CD8-positive, alpha-beta memory T cell (primary cell): ENCODE data around the gene PPP6R2. TPM values are rescaled to one million over a fixed set of nuclear protein-coding genes. Genes with fewer than 3 reads are reported as not detected.

ENCODE experiments used
- CTCF ChIA-PET: fragments of 350-600 bp; sonication (Branson Sonifier 250); formaldehyde crosslinking; loops from one replicate; lab custom pipeline; 2021; ENCODE audit warnings: antibody characterized with exemption; lab: Charles Lee
- POLR2A ChIA-PET: fragments of 350-600 bp; sonication (Branson Sonifier 250); formaldehyde crosslinking; loops from one replicate; lab custom pipeline; 2021; ENCODE audit warnings: antibody characterized with exemption; lab: Charles Lee
- DNase-seq, 5 donors: peaks; one replicate each; pipeline versions ENCODE4 v3.0.0 to v3.0.0-alpha.2; 2020 to 2022; ENCODE audit warnings: mixed read lengths in 1 of 5
- H3K27ac ChIP-seq: one replicate; pipeline ENCODE4 v1.7.0; 2013; ENCODE audit warnings: low read depth, mild to moderate bottlenecking, low read length, moderate library complexity
- H3K27me3 ChIP-seq: 2 replicates; pipeline ENCODE4 v1.7.0; 2013; ENCODE audit warnings: low read length, mild to moderate bottlenecking; ENCODE audit not compliant: insufficient read depth, poor library complexity, severe bottlenecking
- H3K36me3 ChIP-seq: 2 replicates; pipeline ENCODE4 v1.7.0; 2013; ENCODE audit warnings: mild to moderate bottlenecking, low read length, moderate library complexity; ENCODE audit not compliant: insufficient read depth
- H3K4me1 ChIP-seq: 2 replicates; pipeline ENCODE4 v1.7.0; 2013; ENCODE audit warnings: mild to moderate bottlenecking, low read length, moderate library complexity; ENCODE audit not compliant: insufficient read depth
- H3K4me3 ChIP-seq: 2 replicates; pipeline ENCODE4 v1.7.0; 2013; ENCODE audit warnings: mild to moderate bottlenecking, low read length
- H3K9me3 ChIP-seq: 2 replicates; pipeline ENCODE4 v1.7.0; 2013; ENCODE audit warnings: mild to moderate bottlenecking, low read length
- H3K27ac Mint-ChIP-seq, 8 donors: one replicate each; pipeline ENCODE4 v1.8.0; 2020 to 2021; ENCODE audit warnings: mixed read lengths in 8 of 8, mild to moderate bottlenecking in 6 of 8, inconsistent platforms in 3 of 8, moderate library complexity in 3 of 8
- H3K27me3 Mint-ChIP-seq, 2 donors: one replicate each; pipeline ENCODE4 v1.8.0; 2020 to 2021; ENCODE audit warnings: mixed read lengths in 2 of 2, mild to moderate bottlenecking in 1 of 2, moderate library complexity in 1 of 2
- H3K36me3 Mint-ChIP-seq, 3 donors: one replicate each; pipeline ENCODE4 v1.8.0; 2020 to 2021; ENCODE audit warnings: mixed read lengths in 3 of 3, inconsistent platforms in 1 of 3, mild to moderate bottlenecking in 1 of 3
- H3K4me1 Mint-ChIP-seq, 3 donors: one replicate each; pipeline ENCODE4 v1.8.0; 2020 to 2021; ENCODE audit warnings: mixed read lengths in 3 of 3, inconsistent platforms in 1 of 3, mild to moderate bottlenecking in 1 of 3
- H3K4me3 Mint-ChIP-seq, 7 donors: one replicate each; pipeline ENCODE4 v1.8.0; 2020 to 2021; ENCODE audit warnings: mixed read lengths in 7 of 7, mild to moderate bottlenecking in 6 of 7, moderate library complexity in 4 of 7, inconsistent platforms in 2 of 7
- H3K9me3 Mint-ChIP-seq, 5 donors: one replicate each; pipeline ENCODE4 v1.8.0; 2020 to 2022; ENCODE audit warnings: mixed read lengths in 5 of 5, mild to moderate bottlenecking in 3 of 5, moderate library complexity in 2 of 5, inconsistent platforms in 1 of 5
- polyA plus RNA-seq: library from polyadenylated mRNA; unstranded; fragments of 300-500 nt; fragmentation: Illumina TruSeq; gene quantifications from one replicate; pipeline ENCODE4 v1.2.3, GENCODE V29; 2021
- total RNA-seq, 2 experiments: library from RNA; stranded (reverse); gene quantifications; one replicate each; pipeline ENCODE4 v1.2.3, GENCODE V29; 2021

The PPP6R2 gene
- total and polyA plus RNA-seq, 3 experiments from 2014 or later, result 34.2 to 55.9 (median 49.7) TPM

DNA sequence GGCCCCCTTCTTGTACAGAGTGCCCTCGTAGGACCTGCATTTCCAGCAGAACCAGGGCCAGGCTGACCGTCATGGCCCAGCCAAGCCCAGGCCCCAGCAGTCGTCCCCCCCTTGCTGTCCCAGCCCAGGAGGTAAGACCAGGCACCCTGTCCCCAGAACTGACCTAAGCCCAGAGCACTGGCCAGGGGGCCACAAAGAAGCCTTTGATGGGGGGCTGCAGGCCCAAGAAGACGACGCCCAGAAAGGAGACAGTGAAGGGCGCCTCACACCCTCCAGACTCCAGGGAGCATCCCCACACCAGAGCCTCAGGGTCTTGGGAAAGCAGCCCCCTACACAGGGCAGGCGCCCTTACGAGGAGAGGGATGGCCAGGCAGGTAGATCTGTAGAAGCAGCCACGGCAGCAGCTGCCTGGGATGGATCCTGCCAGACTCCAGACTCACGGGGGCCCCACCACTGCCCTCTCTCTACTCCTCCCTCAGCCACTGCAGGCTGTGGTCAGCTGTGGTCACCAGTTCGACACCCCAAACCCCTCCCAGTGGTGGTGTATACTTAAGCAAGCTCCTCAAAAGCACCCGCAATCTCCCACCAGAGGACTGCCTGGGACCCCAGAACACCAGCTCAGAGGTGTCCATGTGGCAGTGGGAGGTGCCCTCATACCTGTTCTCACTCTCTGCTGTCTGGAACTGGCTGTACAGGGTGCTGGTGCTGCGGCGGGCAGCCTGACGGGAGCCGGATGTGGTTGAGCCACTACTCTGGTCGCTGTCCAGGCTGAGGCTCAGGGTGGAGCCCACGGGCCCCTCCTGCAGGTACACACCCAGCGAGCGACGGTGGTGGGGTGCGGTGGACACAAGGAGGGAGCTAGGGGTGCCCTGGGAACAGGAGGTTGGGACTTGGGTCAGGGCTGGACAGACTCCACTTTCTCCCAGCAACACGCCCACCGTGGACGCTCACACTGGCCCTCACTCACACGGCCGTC lies 104.7 kb downstream of the PPP6R2 start:
- Histone ChIP-seq H3K4me3 (no peak overlapping the region), H3K9me3 (no peaks in the 10 kb centered on the region), H3K27ac (no peak overlapping the region), H3K27me3 (no peaks in the 10 kb centered on the region), H3K36me3 (peaks cover 15% of the 10 kb centered on the region), H3K4me1 (peaks cover 19% of the 10 kb centered on the region)
- no peak for DNase-seq
- Mint-ChIP-seq H3K27me3 (no peaks in the 10 kb centered on the region), H3K4me3 (peak overlapping the region in 1 of 7 donors; percentile 13), H3K9me3 (no peaks in the 10 kb centered on the region), H3K4me1 (peaks cover 31 to 43% (median 35%) of the 10 kb centered on the region in 3 donors), H3K27ac (peak overlapping the region in 7 of 8 donors; percentile 29 to 91 (median 64)), H3K36me3 (peaks cover 0 to 70% (median 17%) of the 10 kb centered on the region in 3 donors)
- CTCF ChIA-PET, result no interaction called here
- POLR2A ChIA-PET, result no interaction called here

GRCh38 chr22:50452649-50453048 lies 109.5 kb downstream of the PPP6R2 start:
- POLR2A ChIA-PET, result interaction anchor here (0.6 kb wide), 1 partner anchor 141 kb away, joined by 5 read pairs; no protein-coding TSS in a partner anchor

DNA sequence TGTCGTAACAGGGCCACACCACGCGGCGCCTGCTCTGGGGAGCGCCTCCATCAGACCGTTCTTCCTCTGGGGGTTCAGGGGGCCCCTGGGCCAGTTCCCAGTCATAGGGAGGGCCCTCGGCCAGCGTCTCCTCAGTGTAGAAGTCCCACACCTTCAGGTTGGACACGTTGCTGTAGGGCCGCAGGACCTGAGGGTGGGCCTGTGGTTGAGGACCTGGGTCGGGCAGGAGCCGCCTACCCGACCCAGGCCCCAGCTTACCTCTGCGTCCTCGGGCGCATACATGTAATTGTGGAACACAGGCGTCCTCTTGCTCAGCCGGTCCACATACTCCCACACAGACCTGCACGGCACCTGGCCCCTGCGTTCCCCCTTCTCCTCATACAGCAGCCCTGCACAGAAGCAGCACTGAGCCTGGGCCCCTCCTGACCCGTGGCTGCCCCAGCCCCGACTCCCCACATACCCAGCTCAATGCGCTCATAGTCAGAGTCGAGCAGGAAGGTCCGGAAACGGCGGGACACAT lies 111.5 kb downstream of the PPP6R2 start:
- Histone ChIP-seq H3K4me3 (no peak overlapping the region), H3K9me3 (no peaks in the 10 kb centered on the region), H3K4me1 (no peaks in the 10 kb centered on the region), H3K36me3 (peaks cover 27% of the 10 kb centered on the region), H3K27ac (no peak overlapping the region), H3K27me3 (no peaks in the 10 kb centered on the region)
- Mint-ChIP-seq H3K36me3 (peaks cover 5 to 77% (median 17%) of the 10 kb centered on the region in 3 donors), H3K4me3 (no peak overlapping the region), H3K4me1 (peaks cover 6 to 15% (median 11%) of the 10 kb centered on the region in 3 donors), H3K9me3 (no peaks in the 10 kb centered on the region), H3K27ac (peak overlapping the region in 4 of 8 donors; percentile 24 to 69 (median 38)), H3K27me3 (no peaks in the 10 kb centered on the region)
- CTCF ChIA-PET, result interaction anchor here (1.7 to 2.3 kb wide), 2 partner anchors 18 to 43 kb away, joined by 6 to 12 read pairs; no protein-coding TSS in a partner anchor
- no peak for DNase-seq
- POLR2A ChIA-PET, result no interaction called here

More at GRCh38 chr22:50452649-50453048, 109.5 kb downstream of the PPP6R2 start:
- Histone ChIP-seq H3K9me3 (no peaks in the 10 kb centered on the region), H3K36me3 (peaks cover 42% of the 10 kb centered on the region), H3K4me3 (no peak overlapping the region), H3K27me3 (no peaks in the 10 kb centered on the region), H3K27ac (no peak overlapping the region), H3K4me1 (no peaks in the 10 kb centered on the region)
- Mint-ChIP-seq H3K4me3 (peak overlapping the region in 1 of 7 donors; percentile 49), H3K27me3 (no peaks in the 10 kb centered on the region), H3K4me1 (peaks cover 12 to 18% (median 16%) of the 10 kb centered on the region in 3 donors), H3K27ac (peak overlapping the region; percentile 31 to 93 (median 58)), H3K9me3 (no peaks in the 10 kb centered on the region), H3K36me3 (peaks cover 0 to 81% (median 20%) of the 10 kb centered on the region in 3 donors)
- no peak for DNase-seq
- CTCF ChIA-PET, result interaction anchor here (0.7 to 2.3 kb wide), 4 partner anchors 45 to 84 kb away, joined by 3 to 12 read pairs (median 4); partner anchors contain the start of gene SCO2

- POLR2A ChIA-PET, result no interaction called here
- CTCF ChIA-PET, result interaction anchor here (1.7 kb wide), 1 partner anchor 17 kb away, joined by 6 read pairs; no protein-coding TSS in a partner anchor
- H3K27me3 Mint-ChIP-seq, result no peaks in the 10 kb centered on the region
These were observed 112.1 kb downstream of the PPP6R2 start for GRCh38 chr22:50455201-50455600.

GRCh38 chr22:50456026-50456425 lies 112.9 kb downstream of the PPP6R2 start:
- no peak overlapping the region for H3K4me3 Mint-ChIP-seq
- CTCF ChIA-PET, result interaction anchor here (1.5 to 2.1 kb wide), 3 partner anchors 14 to 70 kb away, joined by 4 to 8 read pairs (median 6); partner anchors contain the start of gene SCO2
- no peaks in the 10 kb centered on the region for H3K27me3 ChIP-seq
- peaks cover 5 to 79% (median 11%) of the 10 kb centered on the region in 3 donors for H3K36me3 Mint-ChIP-seq
- DNase-seq, result no peak
- no peaks in the 10 kb centered on the region for H3K9me3 Mint-ChIP-seq
- H3K27me3 Mint-ChIP-seq, result no peaks in the 10 kb centered on the region
- H3K4me1 Mint-ChIP-seq, result peaks cover 4 to 12% (median 7%) of the 10 kb centered on the region in 3 donors
- no peaks in the 10 kb centered on the region for H3K4me1 ChIP-seq
- no peaks in the 10 kb centered on the region for H3K9me3 ChIP-seq
- no peak overlapping the region for H3K4me3 ChIP-seq
- POLR2A ChIA-PET, result no interaction called here
- no peak overlapping the region for H3K27ac ChIP-seq
- H3K27ac Mint-ChIP-seq, result peak overlapping the region in 1 of 8 donors; percentile 17
- H3K36me3 ChIP-seq, result peaks cover 38% of the 10 kb centered on the region

More at GRCh38 chr22:50455201-50455600, 112.1 kb downstream of the PPP6R2 start:
- H3K4me3 ChIP-seq, result no peak overlapping the region
- no peaks in the 10 kb centered on the region for H3K9me3 Mint-ChIP-seq
- H3K9me3 ChIP-seq, result no peaks in the 10 kb centered on the region
- peaks cover 4 to 12% (median 7%) of the 10 kb centered on the region in 3 donors for H3K4me1 Mint-ChIP-seq
- no peaks in the 10 kb centered on the region for H3K4me1 ChIP-seq
- peaks cover 5 to 78% (median 16%) of the 10 kb centered on the region in 3 donors for H3K36me3 Mint-ChIP-seq
- peak overlapping the region in 1 of 8 donors; percentile 24 for H3K27ac Mint-ChIP-seq
- peaks cover 33% of the 10 kb centered on the region for H3K36me3 ChIP-seq
- no peak overlapping the region for H3K4me3 Mint-ChIP-seq
- no peak for DNase-seq
- H3K27ac ChIP-seq, result no peak overlapping the region
- no peaks in the 10 kb centered on the region for H3K27me3 ChIP-seq

- Mint-ChIP-seq H3K27me3 (no peaks in the 10 kb centered on the region), H3K36me3 (peaks cover 5 to 80% (median 7%) of the 10 kb centered on the region in 3 donors), H3K27ac (peak overlapping the region in 6 of 8 donors; percentile 29 to 88 (median 64)), H3K4me3 (no peak overlapping the region), H3K4me1 (peaks cover 4 to 7% (median 7%) of the 10 kb centered on the region in 3 donors), H3K9me3 (no peaks in the 10 kb centered on the region)
- no peak for DNase-seq
- H3K27ac ChIP-seq, result no peak overlapping the region
- no peaks in the 10 kb centered on the region for H3K9me3 ChIP-seq
- H3K36me3 ChIP-seq, result peaks cover 40% of the 10 kb centered on the region
- no peaks in the 10 kb centered on the region for H3K27me3 ChIP-seq
- H3K4me3 ChIP-seq, result no peak overlapping the region
- POLR2A ChIA-PET, result no interaction called here
- no peaks in the 10 kb centered on the region for H3K4me1 ChIP-seq
- CTCF ChIA-PET, result interaction anchor here (1.5 to 2.1 kb wide), 3 partner anchors 13 to 69 kb away, joined by 4 to 8 read pairs (median 6); partner anchors contain the start of gene SCO2
These were observed 113.5 kb downstream of the PPP6R2 start for GRCh38 chr22:50456466-50457234.

DNA sequence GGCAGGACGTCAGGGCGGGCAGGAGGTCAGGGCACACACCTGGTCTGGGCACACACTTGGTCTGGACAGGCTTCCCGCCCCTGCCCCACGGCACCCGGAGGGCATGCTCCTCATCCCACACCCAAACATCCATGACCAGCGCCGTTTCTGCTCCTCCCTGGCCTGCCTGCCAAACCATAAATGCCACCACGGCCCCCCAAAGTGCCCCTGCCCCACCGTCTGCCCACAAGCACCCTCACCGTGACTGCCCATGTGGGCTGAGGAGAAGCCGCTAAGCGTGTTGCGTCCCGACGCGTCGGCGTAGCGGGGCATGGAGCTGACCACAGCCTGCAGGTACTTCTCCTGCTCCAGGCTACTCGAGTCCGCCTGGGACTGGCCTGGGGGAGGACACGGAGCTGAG lies 115.9 kb downstream of the PPP6R2 start:
- Histone ChIP-seq H3K4me1 (no peaks in the 10 kb centered on the region), H3K27ac (no peak overlapping the region), H3K9me3 (no peaks in the 10 kb centered on the region), H3K36me3 (peaks cover 54% of the 10 kb centered on the region), H3K27me3 (no peaks in the 10 kb centered on the region), H3K4me3 (no peak overlapping the region)
- ChIA-PET CTCF (interaction anchor here (0.9 to 2.0 kb wide), 3 partner anchors 11 to 67 kb away, joined by 3 to 6 read pairs (median 4); partner anchors contain the start of gene SCO2), POLR2A (no interaction called here)
- H3K4me1 Mint-ChIP-seq, result no peaks in the 10 kb centered on the region
- no peaks in the 10 kb centered on the region for H3K9me3 Mint-ChIP-seq
- no peak for DNase-seq
- H3K27ac Mint-ChIP-seq, result no peak overlapping the region
- H3K27me3 Mint-ChIP-seq, result no peaks in the 10 kb centered on the region
- no peak overlapping the region for H3K4me3 Mint-ChIP-seq
- peaks cover 5 to 88% (median 7%) of the 10 kb centered on the region in 3 donors for H3K36me3 Mint-ChIP-seq
